ENCODE results near the gene BGN.

Gene BGN

DNA sequence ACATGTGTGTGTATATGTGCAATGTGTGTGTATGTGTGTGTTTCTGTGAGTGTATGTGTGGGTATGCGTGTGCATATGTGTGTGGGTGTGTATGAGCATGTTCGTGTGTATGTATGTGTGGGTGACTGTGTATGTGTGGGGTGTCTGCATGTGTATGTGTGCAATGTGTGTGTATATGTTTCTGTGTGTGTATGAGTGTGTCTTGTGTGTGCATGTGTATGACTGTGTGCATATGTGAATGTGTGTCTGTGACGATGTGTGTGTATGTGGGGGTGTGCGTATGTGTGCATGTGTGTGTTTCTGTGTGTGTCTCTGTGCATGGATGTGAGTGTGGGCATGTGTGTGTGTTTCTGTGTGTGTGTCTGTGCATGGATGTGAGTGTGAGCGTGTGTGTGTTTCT lies 18.5 kb downstream of the BGN start:
- no peak for DNase-seq (ENCODE audit: low read depth, low spot score)
- TF ChIP-seq, protein P1, sequence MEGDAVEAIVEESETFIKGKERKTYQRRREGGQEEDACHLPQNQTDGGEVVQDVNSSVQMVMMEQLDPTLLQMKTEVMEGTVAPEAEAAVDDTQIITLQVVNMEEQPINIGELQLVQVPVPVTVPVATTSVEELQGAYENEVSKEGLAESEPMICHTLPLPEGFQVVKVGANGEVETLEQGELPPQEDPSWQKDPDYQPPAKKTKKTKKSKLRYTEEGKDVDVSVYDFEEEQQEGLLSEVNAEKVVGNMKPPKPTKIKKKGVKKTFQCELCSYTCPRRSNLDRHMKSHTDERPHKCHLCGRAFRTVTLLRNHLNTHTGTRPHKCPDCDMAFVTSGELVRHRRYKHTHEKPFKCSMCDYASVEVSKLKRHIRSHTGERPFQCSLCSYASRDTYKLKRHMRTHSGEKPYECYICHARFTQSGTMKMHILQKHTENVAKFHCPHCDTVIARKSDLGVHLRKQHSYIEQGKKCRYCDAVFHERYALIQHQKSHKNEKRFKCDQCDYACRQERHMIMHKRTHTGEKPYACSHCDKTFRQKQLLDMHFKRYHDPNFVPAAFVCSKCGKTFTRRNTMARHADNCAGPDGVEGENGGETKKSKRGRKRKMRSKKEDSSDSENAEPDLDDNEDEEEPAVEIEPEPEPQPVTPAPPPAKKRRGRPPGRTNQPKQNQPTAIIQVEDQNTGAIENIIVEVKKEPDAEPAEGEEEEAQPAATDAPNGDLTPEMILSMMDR (IDR thresholded peaks at IDR 0.05; ENCODE audit: low read depth, low read length) = no peak
- H3K4me3 ChIP-seq (ENCODE audit: low read depth, low read length) = no peak overlapping the region
- in situ Hi-C loops (cut with HindIII; ENCODE audit: low sequenced_read_pairs) = no loop called here

DNA sequence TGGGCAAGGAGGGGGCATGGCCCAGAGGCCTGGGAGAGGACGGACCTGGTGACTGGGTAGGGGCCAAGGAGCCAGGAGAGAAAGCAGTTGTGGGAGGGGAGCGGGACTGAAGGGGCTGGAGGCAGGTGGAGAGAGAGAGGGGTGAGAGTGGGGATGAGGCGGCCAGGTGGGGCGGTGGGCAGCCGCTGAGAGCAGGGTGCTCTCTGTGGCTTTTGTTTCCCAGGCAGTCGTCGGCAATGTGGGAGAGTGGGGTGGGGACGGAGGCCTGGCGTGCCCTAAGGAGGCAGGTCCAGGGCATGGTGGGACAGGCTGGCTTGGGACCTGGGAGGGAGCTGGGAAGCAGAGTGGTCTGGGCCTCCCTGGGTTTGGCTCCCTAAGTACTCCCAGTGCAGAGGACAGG lies 19.5 kb downstream of the BGN start:
- in situ Hi-C loops (cut with HindIII; ENCODE audit: low sequenced_read_pairs) = no loop called here

DNA sequence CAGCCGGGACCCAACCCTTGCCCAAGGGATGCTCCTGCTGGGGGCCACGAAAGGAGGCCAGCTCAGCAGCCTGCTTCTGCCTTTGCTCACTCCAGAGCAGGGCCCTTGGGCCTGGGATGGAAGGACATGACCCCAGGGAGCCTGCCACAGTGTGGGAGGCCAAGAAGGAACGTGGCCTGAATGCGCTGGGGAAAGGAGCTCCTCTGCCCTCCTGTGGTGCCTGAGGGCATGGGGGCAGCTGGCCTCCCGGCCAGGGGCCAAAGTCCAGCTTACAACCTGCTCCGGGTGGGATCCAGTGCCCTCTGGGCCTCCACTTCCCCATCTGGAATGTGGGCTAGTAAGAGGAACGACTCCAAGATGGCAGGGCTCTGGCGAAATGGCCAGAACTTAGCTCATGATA lies 20.7 kb downstream of the BGN start:
- H3K4me3 ChIP-seq (ENCODE audit: low read depth, low read length) = no peak overlapping the region
- no peak for DNase-seq (ENCODE audit: low read depth, low spot score)
- TF ChIP-seq, protein P1 (IDR thresholded peaks at IDR 0.05; ENCODE audit: low read depth, low read length) = no peak
- in situ Hi-C loops (cut with HindIII; ENCODE audit: low sequenced_read_pairs) = no loop called here

More for the DNA sequence above, 19.5 kb downstream of the BGN start:
- no peak overlapping the region for H3K4me3 ChIP-seq (ENCODE audit: low read depth, low read length)
- TF ChIP-seq, protein P1 (IDR thresholded peaks at IDR 0.05; ENCODE audit: low read depth, low read length) = no peak
- no peak for DNase-seq (ENCODE audit: low read depth, low spot score)

DNA sequence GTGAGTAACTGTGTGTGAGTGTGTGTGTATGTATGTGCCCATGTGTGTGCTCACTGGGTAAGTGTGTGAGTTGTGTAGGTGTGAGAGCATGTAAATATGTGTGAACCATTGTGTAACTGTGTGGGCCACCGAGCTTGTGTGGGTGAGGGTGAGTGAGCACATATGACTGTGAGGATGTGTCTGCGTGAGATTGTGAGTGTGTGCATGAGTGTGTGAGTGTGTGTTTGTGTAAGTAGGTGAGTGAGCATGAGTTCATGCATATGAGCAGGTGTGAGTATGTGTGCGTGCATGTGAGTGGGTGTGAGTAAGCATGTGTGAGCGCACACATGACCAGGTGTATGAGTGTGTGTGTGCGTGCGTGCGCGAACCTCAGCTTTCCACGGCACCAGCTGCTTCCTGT lies 21.3 kb downstream of the BGN start:
- no peak overlapping the region for H3K4me3 ChIP-seq (ENCODE audit: low read depth, low read length)
- no peak for DNase-seq (ENCODE audit: low read depth, low spot score)
- TF ChIP-seq, protein P1 (IDR thresholded peaks at IDR 0.05; ENCODE audit: low read depth, low read length) = no peak
- in situ Hi-C loops (cut with HindIII; ENCODE audit: low sequenced_read_pairs) = no loop called here

DNA sequence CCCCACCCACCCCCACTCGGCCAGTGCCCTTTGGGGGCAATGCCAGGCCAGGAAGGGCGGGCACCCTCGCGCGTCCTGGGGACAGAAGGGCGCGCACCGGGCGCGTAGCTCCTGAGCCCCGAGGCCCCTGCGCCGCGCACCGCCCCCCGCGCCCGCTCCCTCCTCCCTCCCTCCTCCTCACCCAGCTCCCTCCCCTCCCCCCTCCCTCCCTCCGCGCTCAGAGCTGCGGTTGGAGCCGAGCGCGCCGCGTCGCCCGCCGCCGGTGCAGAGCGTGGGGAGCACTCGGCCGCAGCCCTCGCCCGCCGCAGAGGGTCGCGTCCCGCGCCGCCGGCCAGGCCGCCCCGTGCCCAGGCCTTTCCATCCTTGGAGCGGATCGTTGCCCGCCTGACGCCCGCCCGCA lies 22.6 kb downstream of the BGN start, which contains the start of gene ATP2B3:
TSS of gene ATP2B3 (plus strand) at position 220 of the 400 bp plus-strand sequence. CDS start 18,606 bp downstream, outside the sequence.
- DNase-seq (ENCODE audit: low read depth, low spot score) = no peak
- in situ Hi-C loops (cut with HindIII; ENCODE audit: low sequenced_read_pairs) = no loop called here
- TF ChIP-seq, protein P1 (IDR thresholded peaks at IDR 0.05; ENCODE audit: low read depth, low read length) = no peak
- H3K4me3 ChIP-seq (ENCODE audit: low read depth, low read length) = no peak within 1 kb of the TSS

DNA sequence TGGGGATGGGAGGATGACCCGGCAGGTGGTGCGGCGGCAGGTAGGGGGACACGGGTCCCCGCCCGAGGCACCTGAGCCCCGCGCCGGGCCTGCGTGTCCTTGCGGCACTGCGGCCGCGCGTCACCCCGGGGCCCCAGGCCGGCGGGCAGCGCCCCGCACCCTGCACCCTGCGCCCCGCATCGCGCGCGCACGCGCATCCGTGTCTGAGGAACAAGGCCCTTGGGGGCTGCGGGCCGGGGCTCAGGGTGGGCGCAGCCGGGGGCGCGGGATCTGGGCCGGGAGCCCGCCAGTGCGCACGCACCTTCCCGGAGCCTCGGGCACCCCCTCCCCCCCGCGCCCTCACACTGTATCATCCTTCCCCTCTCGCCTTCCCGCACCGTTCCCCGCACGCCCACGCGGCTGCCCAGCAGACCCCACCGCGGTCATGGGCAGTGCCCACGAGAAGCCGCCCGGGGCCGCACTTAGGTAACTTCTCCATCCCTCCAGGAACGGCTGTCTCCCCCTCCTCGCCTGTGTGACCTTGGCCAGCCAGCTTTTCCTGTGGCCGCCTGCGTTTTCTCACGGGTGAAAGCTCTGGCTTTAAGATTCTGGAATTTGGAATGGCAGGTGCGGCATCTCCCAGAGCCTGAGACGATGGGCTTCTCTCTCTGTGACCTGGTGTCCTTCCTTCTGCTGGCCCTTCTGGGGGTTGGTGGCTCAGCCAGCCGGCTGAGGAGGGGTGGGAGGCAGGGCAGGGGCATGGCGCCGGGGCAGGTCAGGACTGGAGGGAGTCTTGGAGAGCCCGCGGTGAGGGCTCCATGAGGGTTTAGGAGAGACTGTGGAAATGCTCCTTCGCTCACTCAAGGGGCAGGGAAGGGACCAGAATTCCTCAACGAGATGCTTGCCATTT lies 23.4 kb downstream of the BGN start:
- TF ChIP-seq, protein P1 (IDR thresholded peaks at IDR 0.05; ENCODE audit: low read depth, low read length) = no peak

More for the DNA sequence above, 23.4 kb downstream of the BGN start:
- H3K4me3 ChIP-seq (ENCODE audit: low read depth, low read length) = no peak overlapping the region
- in situ Hi-C loops (cut with HindIII; ENCODE audit: low sequenced_read_pairs) = no loop called here
- no peak for DNase-seq (ENCODE audit: low read depth, low spot score)
